ENCODE measurements around the gene MAN2B1.
A peak's percentile ranks its signal among the peaks of the same experiment; 100 is the strongest.
"Not testable (repeated sequence)": the region's sequence is repeated elsewhere in the genome, so short reads cannot be mapped to it uniquely, and the experiment has no call there.

Gene MAN2B1

DNA sequence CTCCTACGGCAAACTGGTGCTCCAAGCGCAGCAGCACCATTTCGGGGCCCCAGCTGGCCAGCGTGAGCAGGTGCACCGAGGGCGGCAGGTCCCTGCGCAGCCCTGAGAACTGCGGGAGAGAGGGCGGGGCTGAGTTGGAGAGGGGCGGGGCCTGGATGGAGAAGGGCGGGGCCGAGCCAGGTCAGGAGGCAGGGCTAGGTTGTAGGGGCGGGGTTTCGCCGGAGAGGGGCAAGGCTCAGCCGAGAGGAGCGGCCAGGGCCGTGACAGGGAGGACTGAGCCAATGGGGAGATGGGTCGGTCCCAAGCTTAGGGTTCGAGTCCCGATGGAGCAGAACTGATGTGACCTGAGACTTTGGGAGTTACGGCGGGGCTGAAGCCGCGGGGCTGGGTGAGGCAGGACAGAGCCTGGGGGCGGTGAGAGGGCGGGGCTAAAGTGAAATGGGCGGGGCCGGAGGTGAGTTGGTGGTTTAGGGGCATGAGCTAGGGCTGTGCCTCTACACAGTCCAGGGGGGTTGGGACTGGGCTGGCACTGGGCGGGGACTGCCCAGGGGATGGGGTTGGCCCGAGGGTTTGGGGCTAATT lies 19.0 kb downstream of the MAN2B1 start:
- ChIA-PET POLR2A (no interaction called here), CTCF (no interaction called here)
- peak; percentile 63 for DNase-seq (ENCODE audit: extremely low spot score)
- TF ChIP-seq FOXA1 (IDR thresholded peaks at IDR 0.05) (no peak), TARDBP (IDR thresholded peaks at IDR 0.05) (no peak), HDGF (IDR thresholded peaks at IDR 0.05; ENCODE audit: borderline replicate concordance) (no peak), ZNF384 (IDR thresholded peaks at IDR 0.05) (no peak), PKNOX1 (IDR thresholded peaks at IDR 0.05) (no peak), BHLHE40 (IDR thresholded peaks at IDR 0.05; ENCODE audit: borderline replicate concordance) (no peak), L3MBTL2 (conservative IDR thresholded peaks at IDR 0.05) (no peak), ARNT (IDR thresholded peaks at IDR 0.05) (no peak), LEF1 (IDR thresholded peaks at IDR 0.05; ENCODE audit: borderline replicate concordance) (no peak), ELF4 (IDR thresholded peaks at IDR 0.05) (no peak), CTBP1 (IDR thresholded peaks at IDR 0.05; ENCODE audit: borderline replicate concordance) (no peak), FOXM1 (IDR thresholded peaks at IDR 0.05; ENCODE audit: borderline replicate concordance) (no peak), SUZ12 (IDR thresholded peaks at IDR 0.05) (no peak), FOXK2 (IDR thresholded peaks at IDR 0.05) (no peak), SP1 (IDR thresholded peaks at IDR 0.05) (no peak), NFRKB (IDR thresholded peaks at IDR 0.05) (no peak)

- TF ChIP-seq SUZ12 (IDR thresholded peaks at IDR 0.05) = no peak
- no peak for DNase-seq (ENCODE audit: extremely low spot score)
- ChIA-PET CTCF (no interaction called here), POLR2A (no interaction called here)
Measured at GRCh38 chr19:12647047-12647446, 19.5 kb downstream of the MAN2B1 start.

GRCh38 chr19:12646551-12646950 lies 20.0 kb downstream of the MAN2B1 start:
- TF ChIP-seq SP1 (IDR thresholded peaks at IDR 0.05) (no peak), NFRKB (IDR thresholded peaks at IDR 0.05) (no peak), LEF1 (IDR thresholded peaks at IDR 0.05; ENCODE audit: borderline replicate concordance) (no peak), HDGF (IDR thresholded peaks at IDR 0.05; ENCODE audit: borderline replicate concordance) (no peak), SUZ12 (IDR thresholded peaks at IDR 0.05) (no peak), FOXK2 (IDR thresholded peaks at IDR 0.05) (no peak), FOXA1 (IDR thresholded peaks at IDR 0.05) (no peak), FOXM1 (IDR thresholded peaks at IDR 0.05; ENCODE audit: borderline replicate concordance) (no peak), ELF4 (IDR thresholded peaks at IDR 0.05) (no peak), ARNT (IDR thresholded peaks at IDR 0.05) (no peak), ZNF384 (IDR thresholded peaks at IDR 0.05) (no peak), L3MBTL2 (conservative IDR thresholded peaks at IDR 0.05) (no peak), CTBP1 (IDR thresholded peaks at IDR 0.05; ENCODE audit: borderline replicate concordance) (no peak), PKNOX1 (IDR thresholded peaks at IDR 0.05) (no peak), BHLHE40 (IDR thresholded peaks at IDR 0.05; ENCODE audit: borderline replicate concordance) (no peak), TARDBP (IDR thresholded peaks at IDR 0.05) (no peak)
- ChIA-PET CTCF (no interaction called here), POLR2A (no interaction called here)

DNA sequence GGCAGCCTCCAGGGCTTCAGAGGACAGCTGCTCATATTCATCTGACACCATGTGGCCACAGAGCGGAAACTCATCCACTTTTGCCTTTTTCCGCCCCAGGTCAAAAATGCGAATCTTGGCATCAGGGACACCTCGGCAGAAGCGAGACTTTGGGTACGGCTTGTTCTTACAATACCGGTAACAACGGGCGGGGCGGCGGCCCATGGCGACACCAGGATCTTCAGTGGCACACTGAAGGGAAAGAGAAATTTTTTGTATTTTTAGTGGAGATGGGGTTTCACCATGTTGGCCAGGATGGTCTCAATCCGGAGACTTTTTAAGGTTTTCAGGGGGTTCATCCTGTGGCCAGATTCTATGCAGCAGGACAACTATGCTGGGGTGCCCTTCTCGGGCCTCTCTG lies 22.8 kb downstream of the MAN2B1 start:
- not testable (repeated sequence) for DNase-seq (ENCODE audit: extremely low spot score)

More at GRCh38 chr19:12646551-12646950, 20.0 kb downstream of the MAN2B1 start:
- DNase-seq (ENCODE audit: extremely low spot score) = no peak

DNA sequence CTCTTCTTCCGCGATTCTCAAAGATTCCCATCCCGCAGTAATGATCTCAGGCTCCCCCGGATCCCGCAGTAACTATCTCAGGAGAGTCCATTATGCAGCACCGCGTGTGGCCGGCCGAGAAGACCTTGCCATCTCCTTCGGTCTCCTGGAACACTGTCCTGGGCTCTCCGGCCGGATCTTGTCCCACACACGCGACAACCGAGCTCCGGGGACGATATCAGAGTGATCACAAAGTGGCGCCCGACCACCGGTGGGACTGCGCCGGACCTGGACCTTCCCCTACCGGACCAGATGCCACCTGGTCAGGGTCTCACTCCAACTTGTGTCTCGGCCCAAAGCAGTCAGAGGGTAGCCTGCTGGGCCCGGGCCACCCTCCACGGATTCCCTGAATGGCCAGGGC lies 24.0 kb downstream of the MAN2B1 start:
- ChIA-PET CTCF (no interaction called here), POLR2A (no interaction called here)
- DNase-seq (ENCODE audit: extremely low spot score) = no peak
- TF ChIP-seq ZNF384 (IDR thresholded peaks at IDR 0.05) (no peak), PKNOX1 (IDR thresholded peaks at IDR 0.05) (no peak), SUZ12 (IDR thresholded peaks at IDR 0.05) (no peak), NFRKB (IDR thresholded peaks at IDR 0.05) (no peak), FOXM1 (IDR thresholded peaks at IDR 0.05; ENCODE audit: borderline replicate concordance) (no peak), TARDBP (IDR thresholded peaks at IDR 0.05) (no peak), CTBP1 (IDR thresholded peaks at IDR 0.05; ENCODE audit: borderline replicate concordance) (no peak), ARNT (IDR thresholded peaks at IDR 0.05) (no peak), FOXA1 (IDR thresholded peaks at IDR 0.05) (no peak), SP1 (IDR thresholded peaks at IDR 0.05) (no peak), LEF1 (IDR thresholded peaks at IDR 0.05; ENCODE audit: borderline replicate concordance) (no peak), HDGF (IDR thresholded peaks at IDR 0.05; ENCODE audit: borderline replicate concordance) (no peak), ELF4 (IDR thresholded peaks at IDR 0.05) (no peak)

More for the DNA sequence above, 22.8 kb downstream of the MAN2B1 start:
- POLR2A ChIA-PET, CTCF ChIA-PET: not testable (repeated sequence)

DNA sequence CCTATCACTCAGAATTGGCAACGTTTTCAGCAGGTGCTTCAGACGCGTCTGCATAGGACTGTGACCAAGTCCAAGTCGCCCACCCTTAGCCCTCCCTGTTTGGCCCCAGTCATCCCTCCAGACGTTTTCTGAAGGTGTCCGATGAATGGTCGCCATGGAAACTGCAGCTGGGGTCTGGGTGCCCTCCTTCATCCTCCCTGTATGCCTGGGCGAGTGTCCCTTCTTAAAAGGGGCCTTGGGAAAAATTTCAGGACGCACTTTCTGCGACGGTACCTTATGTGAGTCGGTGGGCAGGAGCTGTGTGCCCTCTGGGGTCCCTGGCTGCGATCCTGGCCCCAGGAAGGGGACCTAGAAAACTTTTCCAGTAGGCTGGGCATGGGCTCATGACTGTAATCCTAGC lies 25.1 kb downstream of the MAN2B1 start:
- no peak for DNase-seq (ENCODE audit: extremely low spot score)
- ChIA-PET CTCF (no interaction called here), POLR2A (no interaction called here)
- no peak for TF ChIP-seq LEF1 (IDR thresholded peaks at IDR 0.05; ENCODE audit: borderline replicate concordance)
- TF ChIP-seq ZNF384 (IDR thresholded peaks at IDR 0.05) = no peak
- TF ChIP-seq HDGF (IDR thresholded peaks at IDR 0.05; ENCODE audit: borderline replicate concordance) = no peak
- TF ChIP-seq BHLHE40 (IDR thresholded peaks at IDR 0.05; ENCODE audit: borderline replicate concordance) = no peak
- TF ChIP-seq FOXA1 (IDR thresholded peaks at IDR 0.05) = no peak
- no peak for TF ChIP-seq NFRKB (IDR thresholded peaks at IDR 0.05)
- TF ChIP-seq ARNT (IDR thresholded peaks at IDR 0.05) = no peak
- TF ChIP-seq SP1 (IDR thresholded peaks at IDR 0.05) = no peak
- TF ChIP-seq FOXK2 (IDR thresholded peaks at IDR 0.05) = no peak
- no peak for TF ChIP-seq TARDBP (IDR thresholded peaks at IDR 0.05)
- TF ChIP-seq ELF4 (IDR thresholded peaks at IDR 0.05) = no peak
- TF ChIP-seq PKNOX1 (IDR thresholded peaks at IDR 0.05) = no peak
- TF ChIP-seq CTBP1 (IDR thresholded peaks at IDR 0.05; ENCODE audit: borderline replicate concordance) = no peak
- TF ChIP-seq L3MBTL2 (conservative IDR thresholded peaks at IDR 0.05) = no peak
- TF ChIP-seq SUZ12 (IDR thresholded peaks at IDR 0.05) = no peak
- TF ChIP-seq FOXM1 (IDR thresholded peaks at IDR 0.05; ENCODE audit: borderline replicate concordance) = no peak

Measured in HEK293T (cell line).